ENCODE measurements around the gene SPATA13.

Gene SPATA13

DNA sequence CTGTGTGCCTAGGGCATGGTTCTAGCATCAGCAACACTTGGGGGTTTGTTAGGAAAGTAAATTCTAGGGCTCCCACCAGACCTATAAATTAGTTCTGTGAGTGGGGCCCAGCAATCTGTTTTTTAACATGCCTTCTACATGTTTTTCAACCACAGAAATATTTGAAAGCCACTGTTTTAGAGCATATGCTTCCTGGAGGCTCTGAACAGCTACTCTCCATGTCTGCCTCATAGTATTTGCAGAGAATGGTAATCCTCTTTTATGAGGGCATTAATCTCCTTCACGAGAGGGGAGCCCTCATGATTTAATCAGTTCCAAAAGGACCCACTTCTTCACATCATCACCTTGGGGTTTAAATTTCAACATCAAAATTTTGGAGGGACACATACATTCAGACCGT lies 6.0 kb downstream of the SPATA13 start:
- in situ Hi-C loops (cut with HindIII; ENCODE audit: low sequenced_read_pairs) = no loop called here

- in situ Hi-C loops (cut with HindIII; ENCODE audit: low sequenced_read_pairs) = no loop called here
Measured at GRCh38 chr13:24167666-24168391, 7.3 kb downstream of the SPATA13 start.

GRCh38 chr13:24168392-24168750 lies 7.9 kb downstream of the SPATA13 start:
- in situ Hi-C loops (cut with HindIII; ENCODE audit: low sequenced_read_pairs) = no loop called here

DNA sequence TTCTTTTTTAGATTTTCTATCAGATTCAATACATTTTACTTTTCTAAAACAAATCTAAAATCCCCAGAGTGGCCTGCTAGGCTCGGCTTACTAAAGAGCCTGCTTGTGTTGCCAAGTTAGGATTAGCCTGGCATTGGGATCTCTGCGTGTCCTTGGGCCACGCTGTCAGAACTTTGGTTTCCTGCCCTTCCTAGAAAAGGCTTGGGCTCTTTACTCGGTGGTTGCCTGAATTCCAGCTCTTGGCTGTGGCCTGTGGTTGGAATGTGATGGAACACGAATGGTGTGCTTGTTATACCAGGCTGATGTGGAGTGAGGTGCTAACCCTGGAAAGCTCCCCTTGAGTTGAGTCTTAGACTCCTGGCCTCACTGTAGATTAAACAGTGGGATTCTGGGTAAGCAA lies 8.5 kb downstream of the SPATA13 start:
- in situ Hi-C loops (cut with HindIII; ENCODE audit: low sequenced_read_pairs) = no loop called here

GRCh38 chr13:24172071-24172470 lies 11.6 kb downstream of the SPATA13 start:
- in situ Hi-C loops (cut with HindIII; ENCODE audit: low sequenced_read_pairs) = no loop called here

GRCh38 chr13:24173795-24174194 lies 13.3 kb downstream of the SPATA13 start:
- in situ Hi-C loops (cut with HindIII; ENCODE audit: low sequenced_read_pairs) = no loop called here

GRCh38 chr13:24175847-24176246 lies 15.3 kb downstream of the SPATA13 start:
- in situ Hi-C loops (cut with HindIII; ENCODE audit: low sequenced_read_pairs) = no loop called here

DNA sequence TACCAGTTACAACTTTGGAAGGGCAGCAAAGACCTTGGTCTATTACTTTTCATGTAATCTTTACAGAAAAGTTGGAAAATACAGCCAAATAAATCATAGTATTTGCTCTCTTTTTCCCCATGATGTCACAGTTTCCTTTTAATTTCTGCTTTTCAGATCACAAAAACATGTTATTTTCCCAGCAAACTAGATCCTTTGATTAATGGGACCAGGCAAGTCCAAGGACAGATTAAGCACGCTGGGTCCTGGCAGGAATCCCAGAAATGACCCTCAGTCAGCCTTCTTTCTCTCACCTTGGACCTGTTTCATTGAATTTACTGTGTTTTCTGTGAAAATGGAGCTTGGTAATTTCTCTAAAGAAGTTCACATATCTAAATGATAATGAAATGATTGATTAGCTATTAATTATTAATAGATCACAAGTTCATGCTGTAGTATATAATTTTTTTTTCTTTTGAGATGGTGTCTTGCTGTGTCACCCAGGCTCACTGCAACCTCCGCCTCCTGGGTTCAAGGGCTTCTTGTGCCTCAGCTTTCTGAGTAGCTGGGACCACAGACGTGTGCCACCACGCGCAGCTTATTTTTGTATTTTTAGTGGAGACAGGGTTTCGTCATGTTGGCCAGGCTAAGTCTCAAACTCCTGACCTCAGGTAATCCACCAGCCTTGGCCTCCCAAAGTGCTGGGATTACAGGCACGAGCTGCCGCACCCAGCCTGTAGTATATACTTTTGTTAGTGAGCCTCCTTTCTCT lies 16.0 kb downstream of the SPATA13 start:
- in situ Hi-C loops (cut with HindIII; ENCODE audit: low sequenced_read_pairs) = no loop called here

DNA sequence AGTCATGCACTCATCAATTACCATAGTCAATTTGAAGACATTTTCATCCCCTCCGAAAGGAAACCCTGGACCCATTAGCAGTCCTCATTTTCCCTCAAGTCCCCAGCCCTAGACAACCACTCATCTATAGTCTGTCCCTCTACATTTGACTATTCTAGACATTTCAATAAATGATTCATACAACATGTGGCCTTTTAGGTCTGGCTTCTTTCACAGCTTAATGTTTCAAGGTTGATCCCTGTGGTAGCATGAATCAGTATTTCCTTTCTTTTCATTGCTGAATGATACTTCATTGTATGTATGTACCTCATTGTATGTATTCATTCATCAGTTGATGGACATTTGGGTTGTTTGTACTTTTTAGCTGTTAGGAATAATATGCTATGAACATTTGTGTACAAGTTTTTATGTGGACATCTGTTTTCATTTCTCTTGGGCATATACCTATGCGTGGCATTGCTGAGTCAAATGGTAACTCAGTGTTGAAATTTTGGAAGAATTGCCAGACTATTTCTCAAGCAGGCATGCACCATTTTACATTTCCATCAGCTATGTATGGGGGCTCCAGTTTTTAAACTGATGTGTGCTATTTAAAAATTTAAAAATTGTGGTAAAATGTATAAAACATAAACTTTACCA lies 18.4 kb downstream of the SPATA13 start:
- in situ Hi-C loops (cut with HindIII; ENCODE audit: low sequenced_read_pairs) = no loop called here

DNA sequence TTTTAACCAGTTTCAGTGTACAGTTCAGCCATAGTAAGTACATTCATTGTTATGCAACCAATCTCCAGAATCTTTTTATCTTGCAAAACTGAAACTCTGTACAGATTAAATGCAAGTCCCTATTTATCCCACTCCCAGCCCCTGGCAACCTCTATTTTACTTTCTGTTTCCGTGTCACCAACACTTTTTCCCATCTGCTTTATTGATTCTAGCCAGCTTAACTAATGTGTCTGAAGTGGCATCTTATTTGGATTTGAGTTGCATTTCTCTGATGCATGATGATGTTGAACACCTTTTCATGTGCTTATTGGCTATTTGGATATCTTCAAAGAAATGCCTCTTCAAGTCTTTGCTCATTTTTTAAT lies 18.9 kb downstream of the SPATA13 start:
- in situ Hi-C loops (cut with HindIII; ENCODE audit: low sequenced_read_pairs) = no loop called here

DNA sequence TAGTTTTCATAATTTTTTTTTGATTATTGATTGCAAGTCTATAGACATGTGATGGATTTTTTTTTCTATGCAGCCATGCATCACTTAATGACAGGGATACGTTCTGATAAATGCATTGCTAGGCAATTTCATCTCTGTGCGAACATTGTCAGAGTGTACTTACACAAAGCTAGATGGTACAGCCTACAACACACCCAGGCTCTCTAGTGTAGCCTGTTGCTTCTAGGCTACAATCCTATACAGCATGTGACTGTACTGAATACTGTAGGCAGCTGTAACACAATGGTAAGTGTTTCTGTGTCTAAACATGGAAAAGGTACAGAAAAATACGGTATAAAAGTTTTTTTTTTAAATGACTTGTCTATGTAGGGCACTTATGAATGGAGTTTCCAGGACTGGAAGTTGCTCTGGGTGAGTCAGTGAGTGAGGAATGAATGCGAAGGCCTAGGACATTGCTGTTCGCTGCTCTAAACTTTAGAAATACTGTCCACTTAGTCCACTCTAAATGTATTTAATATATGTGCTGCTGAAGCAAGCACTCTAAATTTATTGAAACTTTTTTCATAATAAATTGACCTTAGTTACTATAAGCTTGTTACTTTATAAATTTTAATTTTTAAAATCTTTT lies 20.3 kb downstream of the SPATA13 start:
- in situ Hi-C loops (cut with HindIII; ENCODE audit: low sequenced_read_pairs) = no loop called here

DNA sequence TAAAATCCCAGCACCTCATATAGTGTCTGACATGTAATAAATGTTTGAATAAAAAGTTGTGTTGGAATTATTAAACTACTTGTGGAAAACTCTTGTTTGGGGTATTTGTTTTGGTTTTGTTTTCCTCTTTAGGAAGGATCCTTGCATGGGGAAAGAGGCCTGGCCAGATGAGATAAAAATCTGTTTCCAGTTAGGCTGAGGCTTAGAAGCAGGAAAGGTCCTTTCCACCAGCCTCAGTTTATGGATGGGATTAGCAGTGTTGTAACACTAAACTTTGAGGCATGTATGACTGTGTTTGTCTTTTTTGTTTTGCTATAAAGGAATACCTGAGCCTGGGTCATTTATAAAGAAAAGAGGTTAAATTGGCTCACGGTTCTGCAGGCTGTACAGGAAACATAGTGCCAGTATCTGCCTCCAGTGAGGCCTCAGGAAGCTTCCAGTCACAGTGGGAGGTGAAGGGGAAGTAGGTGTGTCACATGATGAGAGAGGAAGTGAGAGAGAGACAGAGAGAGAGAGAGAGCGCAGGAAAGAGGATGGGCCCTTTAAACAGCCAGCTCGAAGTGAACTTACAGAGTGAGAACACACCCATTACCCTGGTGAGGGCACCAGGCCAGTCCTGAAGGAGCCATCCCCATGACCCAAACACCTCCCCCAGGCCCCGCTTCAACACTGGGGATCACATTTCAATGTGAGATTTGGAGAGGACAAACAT lies 21.6 kb downstream of the SPATA13 start:
- in situ Hi-C loops (cut with HindIII; ENCODE audit: low sequenced_read_pairs) = no loop called here

DNA sequence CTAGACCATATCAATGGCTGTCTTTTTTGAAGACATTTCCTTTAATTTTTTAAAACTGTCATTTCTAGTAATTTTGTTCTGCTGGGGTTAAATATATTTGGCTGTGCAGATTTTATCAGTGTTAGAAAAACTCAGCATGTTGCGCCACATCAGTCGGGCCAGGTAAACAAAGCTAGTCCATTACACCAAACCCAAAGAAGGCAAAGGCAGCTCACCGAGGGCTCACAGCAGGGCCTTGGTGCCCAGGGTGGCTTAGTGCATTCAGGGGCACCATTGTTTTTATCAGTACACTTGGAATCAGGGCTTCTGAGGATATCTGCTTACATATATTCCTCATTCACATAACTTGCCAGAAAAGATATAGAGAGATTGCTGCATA lies 22.2 kb downstream of the SPATA13 start:
- in situ Hi-C loops (cut with HindIII; ENCODE audit: low sequenced_read_pairs) = no loop called here

- in situ Hi-C loops (cut with HindIII; ENCODE audit: low sequenced_read_pairs) = no loop called here
Measured at GRCh38 chr13:24183741-24184182, 23.2 kb downstream of the SPATA13 start.

DNA sequence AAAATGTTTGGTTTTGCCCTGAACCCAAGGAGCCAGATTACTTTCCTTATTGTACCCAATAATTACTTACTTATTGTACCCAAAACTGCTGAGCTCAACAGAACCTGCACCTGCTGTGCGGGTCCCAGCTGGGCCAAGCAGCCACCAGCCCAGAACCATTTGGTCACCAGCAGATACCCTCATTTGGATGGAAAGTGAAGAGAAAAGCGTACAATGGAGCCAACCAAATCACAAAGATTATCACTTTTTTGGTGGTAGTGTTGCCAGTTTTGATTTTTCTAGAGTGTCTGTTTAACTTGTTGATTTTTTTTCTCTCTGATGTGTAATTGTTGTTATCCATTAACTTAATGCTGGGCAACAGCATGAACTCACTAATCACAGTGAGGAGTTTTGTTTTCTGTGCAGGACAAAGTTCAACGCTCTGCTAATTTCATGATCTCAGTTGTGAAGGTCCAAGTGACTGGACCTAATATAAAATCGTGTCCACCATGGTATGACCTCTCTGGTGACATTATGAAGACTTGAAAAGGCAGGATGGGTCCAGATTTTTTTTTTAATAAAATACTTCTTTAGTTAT lies 23.8 kb downstream of the SPATA13 start:
- in situ Hi-C loops (cut with HindIII; ENCODE audit: low sequenced_read_pairs) = no loop called here

- in situ Hi-C loops (cut with HindIII; ENCODE audit: low sequenced_read_pairs) = no loop called here
Measured at GRCh38 chr13:24184882-24185281, 24.4 kb downstream of the SPATA13 start.

DNA sequence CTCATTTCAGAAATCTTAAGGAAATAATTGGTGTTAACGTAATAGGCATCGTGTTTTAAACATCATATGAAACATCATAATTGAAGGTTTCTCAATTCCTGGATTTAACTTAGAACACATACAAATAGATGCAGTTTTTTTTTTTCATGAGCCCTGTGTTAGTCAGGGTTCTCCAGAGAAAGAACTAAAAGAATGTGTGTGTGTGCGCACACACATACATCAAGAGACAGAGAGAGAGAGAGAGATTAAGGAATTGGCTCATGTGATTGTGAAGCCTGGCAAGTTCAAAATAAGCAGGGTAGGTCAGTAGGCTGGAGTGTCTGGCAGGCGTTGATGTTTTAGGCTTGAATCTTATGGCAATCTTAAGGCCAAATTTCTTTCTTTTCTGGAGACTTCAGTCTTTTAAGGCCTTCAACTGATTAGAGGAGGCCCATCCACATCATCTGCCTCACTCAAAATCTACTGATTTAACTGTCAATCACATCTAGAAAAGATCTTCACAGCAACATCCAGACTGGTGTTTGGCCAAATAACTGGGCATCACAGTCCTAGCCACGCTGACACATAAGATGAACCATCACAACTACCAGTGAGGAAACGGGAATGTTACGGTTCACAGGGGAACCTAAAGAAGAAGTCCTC lies 25.2 kb downstream of the SPATA13 start:
- in situ Hi-C loops (cut with HindIII; ENCODE audit: low sequenced_read_pairs) = no loop called here

GRCh38 chr13:24187185-24187584 lies 26.7 kb downstream of the SPATA13 start:
- in situ Hi-C loops (cut with HindIII; ENCODE audit: low sequenced_read_pairs) = no loop called here

- in situ Hi-C loops (cut with HindIII; ENCODE audit: low sequenced_read_pairs) = no loop called here
Measured at GRCh38 chr13:24192057-24192810, 31.7 kb downstream of the SPATA13 start.

GRCh38 chr13:24192811-24193162 lies 32.3 kb downstream of the SPATA13 start:
- in situ Hi-C loops (cut with HindIII; ENCODE audit: low sequenced_read_pairs) = no loop called here
